ENCODE results near the gene SHISA4. TPM values are rescaled to one million over a fixed set of nuclear protein-coding genes. Genes with fewer than 3 reads are reported as not detected.
"Not testable (repeated sequence)": the region's sequence is repeated elsewhere in the genome, so short reads cannot be mapped to it uniquely, and the experiment has no call there.

SHISA4 gene
- total RNA-seq (1 to 10 TPM; 3.6 to 7.5 (median 4.8) TPM), polyA plus RNA-seq (1 to 10 TPM; 7.5 to 9.3 TPM)

DNA sequence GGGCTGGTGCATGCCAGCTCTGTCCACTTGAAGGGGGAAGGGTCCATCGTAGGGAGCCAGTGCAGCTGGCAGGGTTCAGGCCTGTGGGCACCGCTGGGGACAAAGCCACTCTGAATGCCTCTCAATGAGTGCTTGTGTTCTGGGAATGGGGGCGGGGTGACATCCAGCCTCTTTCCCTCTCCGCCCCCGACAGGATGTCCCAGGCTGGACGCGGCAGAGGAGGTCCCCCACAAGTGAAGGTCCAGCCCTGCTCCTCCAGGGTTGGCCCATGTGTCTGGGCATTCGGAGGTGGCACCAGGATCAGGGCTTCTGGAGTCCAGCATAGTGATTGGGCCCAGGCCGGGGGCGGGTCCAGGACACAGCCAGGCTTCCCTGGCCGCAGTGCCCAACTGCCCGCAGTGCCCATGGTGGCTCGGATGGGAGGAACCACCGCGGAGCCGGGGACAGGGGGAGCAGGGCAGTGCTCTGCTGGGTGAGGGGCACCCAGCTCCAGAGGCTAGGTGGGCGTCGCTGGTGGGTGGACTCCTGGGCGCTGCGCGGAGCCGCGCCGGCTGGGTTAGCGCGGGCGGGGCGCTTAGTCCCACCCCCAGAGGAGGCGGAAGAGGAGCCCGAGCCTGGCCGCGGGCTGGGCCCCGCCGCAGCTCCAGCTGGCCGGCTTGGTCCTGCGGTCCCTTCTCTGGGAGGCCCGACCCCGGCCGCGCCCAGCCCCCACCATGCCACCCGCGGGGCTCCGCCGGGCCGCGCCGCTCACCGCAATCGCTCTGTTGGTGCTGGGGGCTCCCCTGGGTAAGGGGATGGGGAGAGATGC is at the start of gene SHISA4:
TSS of gene SHISA4 (plus strand) at position 617 of the 808 bp plus-strand sequence. CDS start at position 714, 97 bp downstream.
- peak within 1 kb of the TSS in 2 of 4 donors; percentile 3 to 39 for H3K27ac ChIP-seq
- intact Hi-C loops (cut with DNase I) = no loop called here
- FAIRE-seq (no peak), ATAC-seq (peak; percentile 90 to 93 (median 92)), DNase-seq (peak; percentile 76 to 94 (median 82))
- H3K36me3 ChIP-seq = no peaks in the 10 kb centered on the region
- peak within 1 kb of the TSS; percentile 54 to 75 (median 64) for H3K4me3 ChIP-seq
- WGBS, 2 donors = 1 to 5% methylated on average over 36 to 49 of the region's 49 CpGs
- H3K9me3 ChIP-seq = no peaks in the 10 kb centered on the region
- peaks cover 0 to 6% (median 4%) of the 10 kb centered on the region in 3 donors for H3K4me1 ChIP-seq
- TF ChIP-seq, protein P1, sequence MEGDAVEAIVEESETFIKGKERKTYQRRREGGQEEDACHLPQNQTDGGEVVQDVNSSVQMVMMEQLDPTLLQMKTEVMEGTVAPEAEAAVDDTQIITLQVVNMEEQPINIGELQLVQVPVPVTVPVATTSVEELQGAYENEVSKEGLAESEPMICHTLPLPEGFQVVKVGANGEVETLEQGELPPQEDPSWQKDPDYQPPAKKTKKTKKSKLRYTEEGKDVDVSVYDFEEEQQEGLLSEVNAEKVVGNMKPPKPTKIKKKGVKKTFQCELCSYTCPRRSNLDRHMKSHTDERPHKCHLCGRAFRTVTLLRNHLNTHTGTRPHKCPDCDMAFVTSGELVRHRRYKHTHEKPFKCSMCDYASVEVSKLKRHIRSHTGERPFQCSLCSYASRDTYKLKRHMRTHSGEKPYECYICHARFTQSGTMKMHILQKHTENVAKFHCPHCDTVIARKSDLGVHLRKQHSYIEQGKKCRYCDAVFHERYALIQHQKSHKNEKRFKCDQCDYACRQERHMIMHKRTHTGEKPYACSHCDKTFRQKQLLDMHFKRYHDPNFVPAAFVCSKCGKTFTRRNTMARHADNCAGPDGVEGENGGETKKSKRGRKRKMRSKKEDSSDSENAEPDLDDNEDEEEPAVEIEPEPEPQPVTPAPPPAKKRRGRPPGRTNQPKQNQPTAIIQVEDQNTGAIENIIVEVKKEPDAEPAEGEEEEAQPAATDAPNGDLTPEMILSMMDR (IDR thresholded peaks at IDR 0.05) = no peak
- no peaks in the 10 kb centered on the region for H3K27me3 ChIP-seq

- H3K9me3 ChIP-seq; ATAC-seq; H3K4me3 ChIP-seq; H3K36me3 ChIP-seq; H3K4me1 ChIP-seq; FAIRE-seq; H3K27me3 ChIP-seq; DNase-seq; intact Hi-C loops (cut with DNase I); H3K27ac ChIP-seq: not testable (repeated sequence)
- 98 to 99% methylated on average over 10 of the region's 10 CpGs for whole genome bisulfite sequencing, 2 donors
Measured at GRCh38 chr1:201839089-201839488, 49.6 kb upstream of the SHISA4 start.

- Histone ChIP-seq H3K27ac (no peak overlapping the region), H3K36me3 (no peaks in the 10 kb centered on the region), H3K4me1 (no peaks in the 10 kb centered on the region), H3K27me3 (no peaks in the 10 kb centered on the region), H3K4me3 (no peak overlapping the region), H3K9me3 (no peaks in the 10 kb centered on the region)
- FAIRE-seq (no peak), DNase-seq (no peak), ATAC-seq (no peak)
- WGBS, 2 donors = 98% methylated on average over 4 of the region's 4 CpGs
- TF ChIP-seq, protein P1 (IDR thresholded peaks at IDR 0.05) = no peak
- intact Hi-C loops (cut with DNase I) = no loop called here
Measured at GRCh38 chr1:201840055-201840454, 48.6 kb upstream of the SHISA4 start.

DNA sequence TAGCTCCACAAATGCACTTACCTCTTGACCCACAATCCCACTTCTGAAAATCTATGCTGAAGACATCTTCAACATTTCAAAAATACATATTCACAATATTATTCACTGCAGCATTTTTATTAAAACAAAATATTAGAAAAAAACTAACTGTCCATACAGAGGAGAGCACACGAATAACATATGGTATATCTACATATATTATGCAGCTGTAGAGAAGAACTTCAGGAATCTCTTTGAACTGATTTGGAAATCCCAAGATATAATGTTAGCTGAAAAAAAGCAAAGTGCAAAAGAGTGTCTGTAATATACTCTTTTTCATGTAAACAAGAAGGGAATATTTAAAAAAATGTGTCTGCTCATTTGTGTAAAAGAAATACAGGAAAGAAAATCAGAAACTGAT is 48.2 kb upstream of the SHISA4 start:
- FAIRE-seq (no peak), DNase-seq (no peak), ATAC-seq (no peak)
- 94 to 100% methylated on average over 1 of the region's 1 CpG for WGBS, 2 donors
- H3K4me3 ChIP-seq = no peak overlapping the region
- H3K27ac ChIP-seq = no peak overlapping the region
- no peaks in the 10 kb centered on the region for H3K27me3 ChIP-seq
- no peaks in the 10 kb centered on the region for H3K4me1 ChIP-seq
- intact Hi-C loops (cut with DNase I) = no loop called here
- H3K36me3 ChIP-seq = no peaks in the 10 kb centered on the region
- H3K9me3 ChIP-seq = no peaks in the 10 kb centered on the region
- TF ChIP-seq, protein P1 (IDR thresholded peaks at IDR 0.05) = no peak

DNA sequence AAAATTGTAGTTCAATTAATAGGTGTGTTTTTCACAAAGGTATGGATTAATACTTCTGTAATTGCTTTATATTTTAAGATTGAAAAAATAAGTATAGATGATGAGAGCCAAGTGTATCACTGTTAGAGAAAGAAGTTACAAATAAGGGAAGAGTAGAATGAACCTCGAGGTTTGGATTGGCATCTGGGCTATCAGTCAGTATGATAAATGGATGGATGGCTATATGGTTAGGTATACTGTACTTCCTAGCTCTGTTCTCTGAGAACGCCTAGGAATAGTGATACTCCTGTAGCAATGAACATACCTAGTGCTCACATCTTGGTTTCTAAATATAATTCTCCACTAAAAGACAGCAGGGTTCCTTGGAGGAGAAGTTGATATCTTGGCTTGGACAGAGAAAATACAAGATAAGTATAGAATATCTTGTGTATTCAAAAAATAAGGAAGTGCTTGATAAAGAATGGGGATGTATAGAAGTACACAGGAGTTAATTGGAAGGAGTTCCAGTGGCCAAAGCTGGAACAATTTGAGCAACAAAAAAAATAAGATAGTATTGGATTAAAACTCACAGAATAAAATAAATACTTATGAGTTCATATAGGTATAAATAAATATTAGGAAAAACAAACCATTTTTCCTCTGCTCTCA is 47.3 kb upstream of the SHISA4 start:
- Histone ChIP-seq H3K4me1 (no peaks in the 10 kb centered on the region), H3K9me3 (no peaks in the 10 kb centered on the region), H3K27me3 (no peaks in the 10 kb centered on the region), H3K4me3 (no peak overlapping the region), H3K27ac (no peak overlapping the region), H3K36me3 (no peaks in the 10 kb centered on the region)
- FAIRE-seq (no peak), DNase-seq (no peak), ATAC-seq (no peak)
- intact Hi-C loops (cut with DNase I) = no loop called here
- WGBS, 2 donors = 75 to 80% methylated on average over 2 of the region's 2 CpGs
- TF ChIP-seq, protein P1 (IDR thresholded peaks at IDR 0.05) = no peak
